ENCODE measurements around the gene RGS3. TPM values are rescaled to one million over a fixed set of nuclear protein-coding genes. Genes with fewer than 3 reads are reported as not detected.

Gene RGS3
- polyA plus RNA-seq, 2 of the 4 experiments (the other 2 are of a cell fraction) = 19.6 to 22.9 TPM

GRCh38 chr9:113528088-113528487 lies 64.6 kb downstream of the RGS3 start:
- Histone ChIP-seq H3K9me3 (no peaks in the 10 kb centered on the region), H3K4me2 (no peak overlapping the region), H3K4me3 (no peak overlapping the region), H3K27ac (no peak overlapping the region), H3K4me1 (no peaks in the 10 kb centered on the region)
- FAIRE-seq (no peak), ATAC-seq (no peak), DNase-seq (ENCODE audit: low read depth in 1 of 2, low spot score in 1 of 2) (no peak)
- POLR2A ChIA-PET = no interaction called here
- WGBS (ENCODE audit: missing lambda C conversion rate) = 88% methylated on average over 6 of the region's 6 CpGs
- CTCF ChIA-PET = interaction anchor here (0.9 to 2.7 kb wide), 2 partner anchors 9 to 127 kb away, joined by 3 to 9 read pairs; no protein-coding TSS in a partner anchor
- TF ChIP-seq BHLHE40 (IDR thresholded peaks at IDR 0.05; ENCODE audit: low read depth, low read length) (no peak), SREBF2 (IDR thresholded peaks at IDR 0.05) (no peak), KDM1A (IDR thresholded peaks at IDR 0.05; ENCODE audit: low read depth) (no peak), GATA3 (IDR thresholded peaks at IDR 0.05; ENCODE audit: borderline replicate concordance) (no peak), ATOH8 (CRISPR knock-in tag; IDR thresholded peaks at IDR 0.05; ENCODE audit: low read depth) (no peak), CHD4 (IDR thresholded peaks at IDR 0.05; ENCODE audit: borderline replicate concordance) (no peak), HOXB13 (CRISPR knock-in tag; IDR thresholded peaks at IDR 0.05; ENCODE audit: low read depth) (no peak), HES2 (IDR thresholded peaks at IDR 0.05) (no peak), MAZ (IDR thresholded peaks at IDR 0.05; ENCODE audit: borderline replicate concordance, low read depth, low read length) (no peak), POLR2AphosphoS2 (conservative IDR thresholded peaks at IDR 0.05; ENCODE audit: low read length) (no peak), ESRRA (IDR thresholded peaks at IDR 0.05; ENCODE audit: borderline replicate concordance, low read length) (no peak), ZSCAN20 (CRISPR knock-in tag; IDR thresholded peaks at IDR 0.05) (no peak)

- H3K9me3 ChIP-seq = no peaks in the 10 kb centered on the region
- 89% methylated on average over 2 of the region's 2 CpGs for WGBS (ENCODE audit: missing lambda C conversion rate)
- FAIRE-seq = no peak
- H3K4me3 ChIP-seq = no peak overlapping the region
- H3K4me1 ChIP-seq = no peaks in the 10 kb centered on the region
- DNase-seq (ENCODE audit: low read depth in 1 of 2, low spot score in 1 of 2) = no peak
- POLR2A ChIA-PET = no interaction called here
- CTCF ChIA-PET = no interaction called here
- no peak overlapping the region for H3K4me2 ChIP-seq
- H3K27ac ChIP-seq = no peak overlapping the region
- ATAC-seq = no peak
- TF ChIP-seq NFE2L2 (conservative IDR thresholded peaks at IDR 0.05; ENCODE audit: low read length) (no peak), TFCP2L1 (CRISPR knock-in tag; IDR thresholded peaks at IDR 0.05) (no peak), ZNF302 (CRISPR knock-in tag; IDR thresholded peaks at IDR 0.05) (no peak), CEBPB (IDR thresholded peaks at IDR 0.05) (no peak), E2F6 (IDR thresholded peaks at IDR 0.05; ENCODE audit: borderline replicate concordance, low read depth) (no peak), EP300 (IDR thresholded peaks at IDR 0.05) (no peak), HOXB5 (CRISPR knock-in tag; IDR thresholded peaks at IDR 0.05) (no peak), CBX8 (IDR thresholded peaks at IDR 0.05) (no peak), FOSL2 (IDR thresholded peaks at IDR 0.05) (no peak), FOSL2 (CRISPR knock-in tag; IDR thresholded peaks at IDR 0.05) (no peak), NR3C1 (IDR thresholded peaks at IDR 0.05) (no peak), CHD4 (IDR thresholded peaks at IDR 0.05; ENCODE audit: borderline replicate concordance) (no peak), ZSCAN20 (CRISPR knock-in tag; IDR thresholded peaks at IDR 0.05) (no peak), HES2 (IDR thresholded peaks at IDR 0.05) (no peak), NPAS2 (CRISPR knock-in tag; IDR thresholded peaks at IDR 0.05; ENCODE audit: borderline replicate concordance) (no peak), JUNB (IDR thresholded peaks at IDR 0.05) (no peak), RNF2 (IDR thresholded peaks at IDR 0.05; ENCODE audit: borderline replicate concordance, low read depth) (no peak), MAFK (IDR thresholded peaks at IDR 0.05; ENCODE audit: partially characterized antibody) (no peak), RAD21 (conservative IDR thresholded peaks at IDR 0.05 in 1 of 2, IDR thresholded peaks at IDR 0.05 in 1 of 2) (no peak), FOXS1 (CRISPR knock-in tag; IDR thresholded peaks at IDR 0.05) (no peak)
Measured at GRCh38 chr9:113528811-113529210, 65.3 kb downstream of the RGS3 start.

Measured in A549 (cell line).